Rectal smooth muscle tissue (tissue), 1 donor: ENCODE data around the gene GAA.

Source experiments
- H3K27ac ChIP-seq: one replicate; pipeline ENCODE4 v1.7.0; 2013; ENCODE audit warnings: low read depth, low read length, inconsistent platforms
- H3K27me3 ChIP-seq: one replicate; pipeline ENCODE4 v1.7.0; 2013; ENCODE audit warnings: low read length; ENCODE audit not compliant: control insufficient read depth, insufficient read depth
- H3K36me3 ChIP-seq: one replicate; pipeline ENCODE4 v1.7.0; 2013; ENCODE audit warnings: low read length; ENCODE audit not compliant: control insufficient read depth, insufficient read depth
- H3K4me1 ChIP-seq: one replicate; pipeline ENCODE4 v1.7.0; 2013; ENCODE audit warnings: low read length; ENCODE audit not compliant: control insufficient read depth, insufficient read depth
- H3K4me3 ChIP-seq: one replicate; pipeline ENCODE4 v1.7.0; 2013; ENCODE audit warnings: low read length
- H3K9ac ChIP-seq: one replicate; pipeline ENCODE4 v1.7.0; 2013; ENCODE audit warnings: low read length

GAA gene

DNA sequence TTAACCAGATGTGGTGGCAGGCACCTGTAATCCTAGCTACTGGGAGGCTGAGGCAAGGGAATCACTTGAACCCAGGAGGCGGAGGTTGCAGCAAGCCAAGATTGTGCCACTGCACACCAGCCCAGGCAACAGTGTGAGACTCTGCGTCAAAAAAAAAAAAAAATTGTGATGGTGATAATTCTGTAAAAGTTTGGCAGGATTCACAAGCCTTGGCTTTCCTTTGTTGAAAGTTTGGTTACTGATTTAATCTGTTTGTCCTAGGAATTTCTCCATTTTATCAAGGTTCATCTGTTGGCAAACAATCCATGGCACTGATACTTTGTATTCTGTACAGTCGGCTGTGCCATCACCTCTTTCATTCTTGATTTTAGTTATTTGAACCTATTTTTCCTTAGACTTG, 29.6 kb downstream of the GAA start:
- Histone ChIP-seq H3K9ac (no peak overlapping the region), H3K36me3 (peaks cover 15% of the 10 kb centered on the region), H3K4me1 (no peaks in the 10 kb centered on the region), H3K27ac (no peak overlapping the region), H3K4me3 (no peak overlapping the region), H3K27me3 (no peaks in the 10 kb centered on the region)

GRCh38 chr17:80132906-80133625, 31.7 kb downstream of the GAA start:
- H3K4me1 ChIP-seq = no peaks in the 10 kb centered on the region
- peaks cover 34% of the 10 kb centered on the region for H3K36me3 ChIP-seq
- no peak overlapping the region for H3K4me3 ChIP-seq
- H3K9ac ChIP-seq = no peak overlapping the region
- H3K27me3 ChIP-seq = no peaks in the 10 kb centered on the region
- no peak overlapping the region for H3K27ac ChIP-seq

DNA sequence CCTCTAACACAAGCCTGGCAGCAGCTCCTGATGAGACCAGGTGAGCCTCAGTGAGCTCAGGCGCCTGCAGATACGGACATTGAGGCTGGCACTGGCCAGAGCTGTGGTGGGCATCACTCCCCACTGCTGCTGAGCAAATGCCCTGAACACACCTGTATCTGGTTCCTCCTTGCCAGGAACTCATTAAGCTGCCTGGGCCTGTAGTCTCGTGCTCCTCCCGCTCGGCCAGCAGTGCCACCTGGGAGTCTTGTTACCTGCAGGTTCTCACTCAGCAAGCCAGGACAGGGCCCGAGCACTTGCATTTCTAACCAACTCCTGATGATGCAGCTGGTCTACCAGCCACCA, 32.2 kb downstream of the GAA start:
- H3K27ac ChIP-seq = no peak overlapping the region
- H3K4me3 ChIP-seq = no peak overlapping the region
- peaks cover 39% of the 10 kb centered on the region for H3K36me3 ChIP-seq
- no peak overlapping the region for H3K9ac ChIP-seq
- H3K4me1 ChIP-seq = no peaks in the 10 kb centered on the region
- no peaks in the 10 kb centered on the region for H3K27me3 ChIP-seq

DNA sequence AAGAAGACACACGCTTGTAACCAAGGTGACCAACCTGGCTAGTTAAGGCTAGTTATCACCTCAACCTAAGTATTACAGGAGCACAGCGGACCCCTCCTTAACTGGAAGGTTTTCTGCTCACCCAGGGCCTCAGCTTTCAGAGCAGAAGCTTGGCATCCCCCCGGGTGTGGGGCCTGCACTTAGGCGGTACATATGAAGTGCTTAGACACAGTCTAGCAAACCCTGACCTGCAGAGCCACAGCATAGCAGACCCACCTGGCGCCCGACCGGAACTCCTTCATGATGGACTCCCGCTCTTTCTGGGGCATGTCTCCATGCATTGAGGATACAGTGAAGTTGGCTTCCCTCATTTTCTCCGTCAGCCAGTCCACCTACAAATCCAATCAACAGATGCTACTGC, 35.8 kb downstream of the GAA start:
- Histone ChIP-seq H3K9ac (no peak overlapping the region), H3K4me3 (no peak overlapping the region), H3K36me3 (peaks cover 60% of the 10 kb centered on the region), H3K27ac (no peak overlapping the region), H3K27me3 (no peaks in the 10 kb centered on the region), H3K4me1 (no peaks in the 10 kb centered on the region)

DNA sequence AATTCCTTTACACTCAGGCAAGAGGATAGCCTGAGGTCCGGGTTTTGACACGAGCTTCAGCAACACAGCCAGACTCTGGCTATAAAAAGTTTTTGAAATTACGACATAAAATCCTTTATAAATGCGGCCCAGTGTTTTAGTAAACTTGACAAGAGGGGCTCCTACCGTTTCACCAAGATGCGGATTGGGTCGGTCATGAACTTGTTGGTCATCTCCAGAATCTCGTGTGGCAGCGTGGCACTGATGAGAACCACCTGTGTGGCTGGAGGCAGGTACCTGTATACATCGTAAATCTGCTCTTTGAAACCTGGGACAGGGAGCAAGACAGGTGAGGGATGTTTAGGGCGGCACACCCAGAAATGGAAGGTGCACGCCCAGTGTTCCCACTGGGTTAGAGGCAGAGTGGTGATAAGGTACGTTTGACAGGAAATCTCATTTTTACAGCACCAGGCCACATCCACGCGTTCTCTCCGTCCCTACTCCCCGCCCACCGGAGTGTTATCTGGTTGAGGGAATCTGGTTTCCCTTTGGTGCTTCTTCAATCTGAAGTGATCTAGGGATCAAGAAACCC, 37.6 kb downstream of the GAA start:
- Histone ChIP-seq H3K27ac (no peak overlapping the region), H3K9ac (no peak overlapping the region), H3K36me3 (peaks cover 68% of the 10 kb centered on the region), H3K4me3 (no peak overlapping the region), H3K27me3 (no peaks in the 10 kb centered on the region), H3K4me1 (no peaks in the 10 kb centered on the region)

DNA sequence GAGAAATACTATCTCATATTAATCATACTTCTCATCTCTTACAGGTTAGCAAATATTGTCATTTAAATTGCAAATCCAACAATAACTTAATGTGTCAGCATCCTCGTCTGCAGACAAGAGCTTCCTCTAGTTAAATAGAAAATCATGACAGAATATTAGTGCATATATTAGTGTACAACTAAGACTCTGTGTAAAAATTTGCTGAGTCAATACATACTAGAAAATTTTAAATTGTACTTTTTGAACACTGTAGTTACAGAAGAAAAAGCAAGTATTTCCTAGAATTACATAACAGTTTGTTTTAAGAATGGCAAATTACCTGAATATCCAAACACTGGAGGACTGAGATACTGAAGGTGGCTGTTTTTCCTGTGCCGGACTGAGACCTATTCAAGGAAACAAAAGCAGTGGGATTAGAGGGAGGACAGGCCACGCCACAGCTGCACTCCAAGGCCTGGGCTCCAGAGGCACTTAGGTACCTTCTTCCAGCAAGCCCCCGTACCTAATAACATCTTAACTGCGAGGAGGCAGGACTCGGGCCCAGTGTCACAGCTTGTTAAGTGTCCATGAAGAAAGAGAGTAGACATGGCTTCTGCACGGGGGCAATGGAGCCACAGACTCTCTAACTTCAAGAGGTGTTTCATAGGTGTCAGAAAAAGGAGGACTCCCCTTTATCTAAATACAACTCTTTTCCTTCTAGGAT, 40.2 kb downstream of the GAA start:
- Histone ChIP-seq H3K4me1 (peaks cover 3% of the 10 kb centered on the region), H3K4me3 (no peak overlapping the region), H3K9ac (no peak overlapping the region), H3K36me3 (peaks cover 56% of the 10 kb centered on the region), H3K27ac (no peak overlapping the region), H3K27me3 (no peaks in the 10 kb centered on the region)

- Histone ChIP-seq H3K27ac (no peak overlapping the region), H3K36me3 (peaks cover 44% of the 10 kb centered on the region), H3K4me3 (no peak overlapping the region), H3K4me1 (peaks cover 4% of the 10 kb centered on the region), H3K9ac (no peak overlapping the region), H3K27me3 (no peaks in the 10 kb centered on the region)
These were observed 41.5 kb downstream of the GAA start for GRCh38 chr17:80142929-80143328.

GRCh38 chr17:80145076-80146075, 44.0 kb downstream of the GAA start:
- H3K27me3 ChIP-seq = no peaks in the 10 kb centered on the region
- peak overlapping the region; percentile 98 for H3K4me3 ChIP-seq
- H3K36me3 ChIP-seq = peaks cover 26% of the 10 kb centered on the region
- no peak overlapping the region for H3K27ac ChIP-seq
- peaks cover 7% of the 10 kb centered on the region for H3K4me1 ChIP-seq
- H3K9ac ChIP-seq = no peak overlapping the region

- Histone ChIP-seq H3K36me3 (peaks cover 22% of the 10 kb centered on the region), H3K4me3 (peak overlapping the region; percentile 98), H3K9ac (peak overlapping the region; percentile 90), H3K27me3 (no peaks in the 10 kb centered on the region), H3K4me1 (peaks cover 7% of the 10 kb centered on the region), H3K27ac (peak overlapping the region; percentile 88)
These were observed 45.0 kb downstream of the GAA start for GRCh38 chr17:80146121-80147034.

DNA sequence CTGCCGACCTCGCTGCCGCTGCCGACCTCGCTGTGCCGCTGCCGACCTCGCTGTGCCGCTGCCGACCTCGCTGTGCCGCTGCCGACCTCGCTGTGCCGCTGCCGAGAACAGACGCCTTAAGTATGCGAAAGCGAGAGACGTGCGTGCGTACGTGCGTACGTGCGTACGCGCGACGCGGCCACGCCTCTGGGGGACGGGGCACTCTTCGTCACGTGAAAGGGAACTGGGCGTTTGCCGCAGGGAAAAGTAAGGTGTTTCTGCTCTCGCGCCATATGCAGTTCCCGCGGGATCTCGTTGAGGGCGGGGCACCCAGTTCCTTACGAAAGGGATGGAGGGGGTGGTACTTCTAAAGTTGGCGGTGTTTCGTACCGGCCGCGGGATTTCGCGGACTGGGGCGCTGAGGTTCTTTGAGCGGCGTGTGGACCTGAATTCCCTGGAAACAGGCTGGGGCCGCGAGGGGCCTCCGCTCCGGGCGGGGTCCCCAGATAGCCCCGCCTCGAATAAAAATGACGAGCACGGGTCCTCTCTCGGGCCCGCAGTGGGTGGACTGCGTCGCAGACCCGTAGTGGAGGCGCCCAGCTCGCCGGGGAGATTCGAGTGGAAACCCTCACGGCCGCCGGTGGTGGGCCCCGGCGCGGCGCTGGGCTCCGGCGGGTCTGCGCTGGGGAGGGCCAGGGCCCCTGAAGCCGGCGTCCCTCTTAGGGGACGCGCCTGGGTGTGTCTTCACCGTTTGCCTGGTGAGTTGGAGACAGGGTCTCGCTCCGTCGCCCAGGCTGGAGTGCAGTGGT, 45.8 kb downstream of the GAA start, which contains the start of gene EIF4A3:
TSS of gene EIF4A3 (minus strand) at position 94 of the 788 bp plus-strand sequence. CDS start 167 bp downstream, outside the sequence.
- peak within 1 kb of the TSS; percentile 98 for H3K4me3 ChIP-seq
- peak within 1 kb of the TSS; percentile 90 for H3K27ac ChIP-seq
- H3K4me1 ChIP-seq = peaks cover 7% of the 10 kb centered on the region
- peaks cover 16% of the 10 kb centered on the region for H3K36me3 ChIP-seq
- H3K9ac ChIP-seq = peak within 1 kb of the TSS; percentile 90
- H3K27me3 ChIP-seq = no peaks in the 10 kb centered on the region

GRCh38 chr17:80151333-80151732, 50.0 kb downstream of the GAA start:
- no peaks in the 10 kb centered on the region for H3K27me3 ChIP-seq
- no peaks in the 10 kb centered on the region for H3K36me3 ChIP-seq
- H3K9ac ChIP-seq = no peak overlapping the region
- H3K4me1 ChIP-seq = peaks cover 4% of the 10 kb centered on the region
- no peak overlapping the region for H3K4me3 ChIP-seq
- H3K27ac ChIP-seq = no peak overlapping the region
